ENCODE measurements around the gene GALM. TPM values are rescaled to one million over a fixed set of nuclear protein-coding genes. Genes with fewer than 3 reads are reported as not detected.

Gene GALM
- total RNA-seq, 1 donor from 2014 or later, result 8.3 TPM

DNA sequence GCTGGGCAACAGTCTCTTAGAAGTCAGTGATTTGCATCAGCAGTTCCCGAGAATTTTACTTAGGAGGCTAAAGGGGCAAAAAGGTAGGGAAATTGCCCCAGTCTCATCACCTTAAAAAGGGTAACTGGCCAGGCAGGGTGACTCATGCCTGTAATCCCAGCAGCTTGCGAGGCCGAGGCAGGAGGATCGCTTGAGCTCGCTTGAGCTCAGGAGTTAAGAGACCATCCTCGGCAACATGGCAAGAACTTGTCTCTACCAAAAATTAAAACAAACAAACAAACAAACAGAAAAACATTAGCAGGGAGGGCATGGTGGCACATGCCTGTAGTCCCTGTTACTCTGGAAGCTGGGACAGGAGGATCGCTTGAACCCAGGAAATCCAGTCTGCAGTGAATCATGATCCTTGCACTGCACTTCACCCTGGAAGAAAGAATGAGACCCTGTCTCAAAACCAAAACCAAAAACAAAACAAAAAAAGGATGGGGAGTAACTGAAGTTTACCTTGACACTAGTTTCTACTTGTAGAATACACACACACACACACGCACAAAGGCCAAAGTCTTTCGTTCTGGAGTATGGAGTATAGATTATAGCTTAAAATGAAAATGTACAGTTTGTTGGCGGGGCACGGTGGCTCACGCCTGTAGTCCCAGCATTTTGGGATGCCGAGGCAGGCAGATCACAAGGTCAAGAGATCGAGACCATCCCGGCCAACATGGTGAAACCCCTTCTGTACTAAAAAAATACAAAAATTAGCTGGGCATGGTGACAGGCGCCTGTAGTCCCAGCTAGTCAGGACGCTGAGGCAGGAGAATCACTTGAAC, 109.4 kb downstream of the GALM start:
- TF ChIP-seq, protein P1, sequence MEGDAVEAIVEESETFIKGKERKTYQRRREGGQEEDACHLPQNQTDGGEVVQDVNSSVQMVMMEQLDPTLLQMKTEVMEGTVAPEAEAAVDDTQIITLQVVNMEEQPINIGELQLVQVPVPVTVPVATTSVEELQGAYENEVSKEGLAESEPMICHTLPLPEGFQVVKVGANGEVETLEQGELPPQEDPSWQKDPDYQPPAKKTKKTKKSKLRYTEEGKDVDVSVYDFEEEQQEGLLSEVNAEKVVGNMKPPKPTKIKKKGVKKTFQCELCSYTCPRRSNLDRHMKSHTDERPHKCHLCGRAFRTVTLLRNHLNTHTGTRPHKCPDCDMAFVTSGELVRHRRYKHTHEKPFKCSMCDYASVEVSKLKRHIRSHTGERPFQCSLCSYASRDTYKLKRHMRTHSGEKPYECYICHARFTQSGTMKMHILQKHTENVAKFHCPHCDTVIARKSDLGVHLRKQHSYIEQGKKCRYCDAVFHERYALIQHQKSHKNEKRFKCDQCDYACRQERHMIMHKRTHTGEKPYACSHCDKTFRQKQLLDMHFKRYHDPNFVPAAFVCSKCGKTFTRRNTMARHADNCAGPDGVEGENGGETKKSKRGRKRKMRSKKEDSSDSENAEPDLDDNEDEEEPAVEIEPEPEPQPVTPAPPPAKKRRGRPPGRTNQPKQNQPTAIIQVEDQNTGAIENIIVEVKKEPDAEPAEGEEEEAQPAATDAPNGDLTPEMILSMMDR (conservative IDR thresholded peaks at IDR 0.05; ENCODE audit: low read depth, low read length), result no peak
- no peak overlapping the region for H3K4me3 ChIP-seq (ENCODE audit: low read depth, low read length)
- no peak for DNase-seq (ENCODE audit: low read depth)

DNA sequence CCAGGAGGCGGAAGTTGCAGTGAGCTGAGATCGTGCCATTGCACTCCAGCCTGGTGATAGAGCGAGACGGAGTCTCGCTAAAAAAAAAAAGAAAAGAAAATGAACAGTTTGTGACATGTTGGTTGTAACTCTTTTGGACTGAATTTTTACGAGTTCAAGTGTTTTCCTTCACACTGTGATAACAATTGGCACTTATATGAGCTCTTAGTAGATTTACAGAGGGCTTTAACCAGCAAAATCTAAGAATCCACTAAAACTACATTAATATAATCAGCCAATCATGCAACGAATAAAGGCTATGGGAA, 110.0 kb downstream of the GALM start:
- no peak for DNase-seq (ENCODE audit: low read depth)
- no peak overlapping the region for H3K4me3 ChIP-seq (ENCODE audit: low read depth, low read length)
- TF ChIP-seq, protein P1 (conservative IDR thresholded peaks at IDR 0.05; ENCODE audit: low read depth, low read length), result no peak

DNA sequence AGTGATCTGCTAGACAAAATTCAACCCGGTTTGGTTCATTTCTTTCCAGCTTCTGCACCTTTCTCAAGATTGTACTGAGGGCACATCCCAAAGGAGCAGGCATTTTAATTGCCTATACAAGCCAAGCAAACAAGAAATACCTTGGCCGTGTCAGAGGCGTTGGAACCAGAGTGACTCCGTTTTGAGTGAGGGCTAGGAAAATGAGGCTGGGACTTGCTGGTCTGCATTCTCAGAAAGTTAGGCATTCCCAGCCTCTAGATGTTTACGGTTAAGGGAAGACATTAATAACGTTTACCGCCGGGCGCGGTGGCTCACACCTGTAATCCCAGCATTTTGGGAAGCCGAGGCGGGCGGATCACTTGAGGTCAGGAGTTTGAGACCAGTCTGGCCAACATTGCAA, 110.6 kb downstream of the GALM start:
- H3K4me3 ChIP-seq (ENCODE audit: low read depth, low read length), result no peak overlapping the region
- DNase-seq (ENCODE audit: low read depth), result no peak
- TF ChIP-seq, protein P1 (conservative IDR thresholded peaks at IDR 0.05; ENCODE audit: low read depth, low read length), result no peak

DNA sequence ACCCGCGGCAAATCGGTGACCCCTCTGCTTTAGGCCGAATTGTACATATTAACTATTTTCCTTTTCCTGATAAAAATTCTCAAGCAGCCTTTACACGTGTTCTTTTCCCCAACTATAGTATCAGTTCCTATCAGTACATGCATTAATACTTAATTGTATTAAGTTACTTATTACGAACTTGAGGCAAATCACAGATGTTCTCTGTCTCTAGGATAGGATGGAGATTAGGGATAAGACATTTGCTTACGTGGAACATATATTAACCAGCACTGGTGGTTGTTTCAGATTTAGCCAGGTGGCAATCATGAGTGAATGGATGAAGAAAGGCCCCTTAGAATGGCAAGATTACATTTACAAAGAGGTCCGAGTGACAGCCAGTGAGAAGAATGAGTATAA, 112.8 kb downstream of the GALM start:
- no peak for DNase-seq (ENCODE audit: low read depth)
- peak overlapping the region; percentile 88 for H3K4me3 ChIP-seq (ENCODE audit: low read depth, low read length)
- TF ChIP-seq, protein P1 (conservative IDR thresholded peaks at IDR 0.05; ENCODE audit: low read depth, low read length), result no peak

DNA sequence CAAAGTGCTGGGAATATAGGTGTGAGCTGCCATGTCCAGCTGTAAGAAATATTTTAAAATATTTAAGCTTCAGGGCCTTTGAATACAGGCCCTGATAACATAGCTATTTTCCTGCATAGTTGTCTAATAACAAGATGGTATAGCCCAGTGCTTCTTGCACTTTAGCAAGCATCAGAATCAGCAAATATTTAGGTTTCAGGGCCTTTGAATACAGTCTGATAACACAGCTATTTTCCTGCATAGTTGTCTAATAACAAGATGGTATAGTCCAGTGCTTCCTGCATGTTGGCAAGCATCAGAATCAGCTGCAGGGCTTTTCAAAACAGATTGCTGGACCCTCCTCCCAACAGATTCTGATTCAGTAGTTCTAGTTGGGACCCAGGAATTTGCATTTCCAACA, 117.7 kb downstream of the GALM start:
- no peak overlapping the region for H3K4me3 ChIP-seq (ENCODE audit: low read depth, low read length)
- DNase-seq (ENCODE audit: low read depth), result no peak
- TF ChIP-seq, protein P1 (conservative IDR thresholded peaks at IDR 0.05; ENCODE audit: low read depth, low read length), result no peak

Other genes starting within 250 kb of the GALM start
- gene HNRNPLL, start 63.2 kb upstream of the GALM start, total RNA-seq, result 27.1 and 29.6 TPM in 2 replicates
- 215 and 226 TPM in 2 replicates for gene SRSF7, start 85.2 kb downstream of the GALM start, total RNA-seq
- 7.4 and 11.1 TPM in 2 replicates for gene GEMIN6, start 112.1 kb downstream of the GALM start, total RNA-seq
- 11.0 and 15.6 TPM in 2 replicates for gene DHX57, start 209.8 kb downstream of the GALM start, total RNA-seq
- 12.2 and 28.4 TPM in 2 replicates for gene MORN2, start 209.9 kb downstream of the GALM start, total RNA-seq
- gene ARHGEF33, start 223.8 kb downstream of the GALM start, total RNA-seq, result under 0.01 and 0.22 TPM in 2 replicates

All from epithelial cell of proximal tubule (primary cell).